Measurements from ENCODE around the gene HSPA9. TPM values are rescaled to one million over a fixed set of nuclear protein-coding genes. Genes with fewer than 3 reads are reported as not detected.

HSPA9 gene
- total and polyA plus RNA-seq, 2 experiments from 2014 or later = 225 to 380 TPM

DNA sequence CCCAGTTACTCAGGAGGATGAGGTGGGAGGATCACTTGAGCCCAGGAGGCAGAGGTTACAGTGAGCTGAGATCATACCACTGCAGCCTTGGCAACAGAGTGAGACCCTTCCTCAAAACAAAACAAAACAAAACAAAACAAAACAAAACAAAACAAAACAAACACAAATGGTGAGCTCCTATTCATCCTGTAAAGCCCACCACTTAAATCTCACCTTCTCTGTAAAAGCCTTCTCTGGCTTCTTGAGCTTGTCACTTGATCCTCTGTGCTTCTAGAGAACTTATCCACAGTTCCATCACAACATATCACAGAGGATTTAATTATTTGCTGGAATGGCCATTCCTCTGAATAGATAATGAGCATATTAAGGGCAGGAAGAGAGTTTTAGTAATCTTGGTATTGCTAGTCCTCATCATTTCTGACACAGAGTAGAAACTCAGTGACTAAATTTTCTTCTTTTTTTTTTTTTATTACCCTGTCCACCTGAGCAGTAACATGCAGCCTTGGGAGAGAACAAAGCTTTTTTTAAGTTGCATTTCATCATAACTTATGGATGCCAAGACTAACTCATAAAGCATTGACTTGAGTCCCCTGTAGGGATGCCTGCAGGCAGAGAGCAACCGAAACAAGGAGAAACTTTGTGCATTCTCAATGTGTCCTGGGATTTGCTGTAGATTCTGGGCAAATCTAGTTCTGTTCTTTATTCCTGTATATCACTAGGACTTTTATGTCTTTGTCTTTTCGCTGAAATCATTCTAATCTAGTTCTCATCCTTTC lies 13.0 kb upstream of the HSPA9 start:
- Histone ChIP-seq H3K9ac (no peak overlapping the region), H3K27ac (no peak overlapping the region), H3K4me3 (no peak overlapping the region), H3F3A (ENCODE audit: insufficient read depth) (no peaks in the 10 kb centered on the region), H2AFZ (no peak overlapping the region), H3K27me3 (replicated peaks; ENCODE audit: insufficient read depth) (no peaks in the 10 kb centered on the region), H3K4me1 (ENCODE audit: insufficient read depth) (no peaks in the 10 kb centered on the region), H3K79me2 (ENCODE audit: insufficient read depth) (no peaks in the 10 kb centered on the region), H3K36me3 (ENCODE audit: low read depth) (no peaks in the 10 kb centered on the region), H4K20me1 (ENCODE audit: insufficient read depth) (no peaks in the 10 kb centered on the region), H3K4me2 (ENCODE audit: unreplicated experiment) (no peak overlapping the region), H3K9me2 (ENCODE audit: insufficient read depth) (no peaks in the 10 kb centered on the region), H3K9me3 (ENCODE audit: low read depth) (no peaks in the 10 kb centered on the region)
- DNase-seq = no peak
- in situ Hi-C loops (cut with MboI) = no loop called here
- 81 to 86% methylated on average over 2 of the region's 2 CpGs for WGBS, 2 experiments (ENCODE audit: low coverage in 1 of 2, low lambda C conversion rate in 2 of 2, missing lambda C conversion rate in 2 of 2)
- TF ChIP-seq EZH2 (IDR thresholded peaks at IDR 0.05; ENCODE audit: insufficient read depth, poor library complexity, severe bottlenecking) (no peak), EZH2phosphoT487 (IDR thresholded peaks at IDR 0.05; ENCODE audit: insufficient read depth, low read depth) (no peak)

DNA sequence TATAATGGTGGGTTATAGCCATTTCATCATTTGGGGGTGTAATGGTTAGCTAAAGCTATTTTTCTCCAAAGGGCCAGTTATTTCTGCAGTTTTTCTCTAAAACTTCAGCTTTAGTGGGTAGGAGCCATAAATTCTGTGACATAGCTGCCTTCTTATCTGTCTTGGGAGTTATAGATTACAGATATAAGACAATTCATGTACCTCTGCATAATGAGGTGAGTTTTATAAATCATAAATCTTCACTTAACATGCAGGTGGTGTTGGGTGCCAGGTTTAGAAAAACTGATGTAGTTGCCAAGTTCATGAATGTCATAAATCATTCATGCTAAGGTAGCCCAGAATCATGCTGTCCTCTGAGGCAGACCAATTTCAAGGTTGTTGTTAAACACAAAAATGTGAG lies 10.0 kb upstream of the HSPA9 start:
- no peak overlapping the region for H3K9ac ChIP-seq
- no peaks in the 10 kb centered on the region for H3K27me3 ChIP-seq (replicated peaks; ENCODE audit: insufficient read depth)
- TF ChIP-seq EZH2 (IDR thresholded peaks at IDR 0.05; ENCODE audit: insufficient read depth, poor library complexity, severe bottlenecking) (no peak), EZH2phosphoT487 (IDR thresholded peaks at IDR 0.05; ENCODE audit: insufficient read depth, low read depth) (no peak)
- no peak overlapping the region for H3K27ac ChIP-seq
- no peak for DNase-seq
- no peak overlapping the region for H3K4me3 ChIP-seq
- H4K20me1 ChIP-seq (ENCODE audit: insufficient read depth) = no peaks in the 10 kb centered on the region
- no peak overlapping the region for H3K4me2 ChIP-seq (ENCODE audit: unreplicated experiment)
- no peaks in the 10 kb centered on the region for H3K36me3 ChIP-seq (ENCODE audit: low read depth)
- no peaks in the 10 kb centered on the region for H3K9me2 ChIP-seq (ENCODE audit: insufficient read depth)
- H3K4me1 ChIP-seq (ENCODE audit: insufficient read depth) = no peaks in the 10 kb centered on the region
- H3K79me2 ChIP-seq (ENCODE audit: insufficient read depth) = no peaks in the 10 kb centered on the region
- in situ Hi-C loops (cut with MboI) = no loop called here
- H2AFZ ChIP-seq = no peak overlapping the region
- H3K9me3 ChIP-seq (ENCODE audit: low read depth) = no peaks in the 10 kb centered on the region
- H3F3A ChIP-seq (ENCODE audit: insufficient read depth) = no peaks in the 10 kb centered on the region

DNA sequence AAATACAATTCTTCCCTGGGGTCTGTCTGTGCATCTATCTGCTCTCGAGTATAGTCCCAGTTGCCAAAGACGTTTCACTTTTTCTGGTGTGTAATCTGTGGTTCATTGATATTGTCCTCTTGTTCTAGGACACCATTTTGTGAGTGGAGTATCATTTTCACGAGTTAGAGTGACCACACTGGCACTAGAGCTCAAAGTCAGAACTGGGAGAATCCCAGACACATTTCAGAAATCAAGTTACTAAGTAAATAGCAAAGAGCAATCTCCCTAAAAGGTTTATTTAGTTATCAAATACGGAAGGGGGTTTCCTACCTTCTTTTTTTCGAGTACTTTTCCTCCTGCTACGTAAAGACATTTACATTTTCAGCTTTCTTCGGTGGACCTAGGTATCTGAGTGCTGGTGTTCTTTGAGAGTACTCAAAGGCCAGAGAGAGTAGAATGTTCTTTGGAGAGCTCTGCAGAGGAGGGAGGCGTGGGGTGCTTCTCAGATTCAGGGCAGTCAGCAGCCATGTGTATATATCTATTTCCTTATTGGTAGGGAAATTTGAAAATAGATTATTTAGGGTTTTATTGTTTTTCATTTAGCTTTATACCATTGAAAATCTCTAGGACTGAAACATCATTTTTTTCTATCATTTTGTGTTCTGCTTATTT lies 8.9 kb upstream of the HSPA9 start:
- Histone ChIP-seq H3K4me3 (no peak overlapping the region), H4K20me1 (ENCODE audit: insufficient read depth) (no peaks in the 10 kb centered on the region), H3K4me2 (ENCODE audit: unreplicated experiment) (no peak overlapping the region), H2AFZ (no peak overlapping the region), H3K9me2 (ENCODE audit: insufficient read depth) (no peaks in the 10 kb centered on the region), H3K79me2 (ENCODE audit: insufficient read depth) (no peaks in the 10 kb centered on the region), H3K4me1 (ENCODE audit: insufficient read depth) (no peaks in the 10 kb centered on the region), H3K9me3 (ENCODE audit: low read depth) (no peaks in the 10 kb centered on the region), H3F3A (ENCODE audit: insufficient read depth) (no peaks in the 10 kb centered on the region), H3K27ac (no peak overlapping the region), H3K36me3 (ENCODE audit: low read depth) (no peaks in the 10 kb centered on the region), H3K27me3 (replicated peaks; ENCODE audit: insufficient read depth) (no peaks in the 10 kb centered on the region), H3K9ac (no peak overlapping the region)
- WGBS, 2 experiments (ENCODE audit: low coverage in 1 of 2, low lambda C conversion rate in 2 of 2, missing lambda C conversion rate in 2 of 2) = 60% methylated on average over 8 of the region's 8 CpGs
- no peak for TF ChIP-seq EZH2phosphoT487 (IDR thresholded peaks at IDR 0.05; ENCODE audit: insufficient read depth, low read depth)
- DNase-seq = no peak
- in situ Hi-C loops (cut with MboI) = no loop called here

DNA sequence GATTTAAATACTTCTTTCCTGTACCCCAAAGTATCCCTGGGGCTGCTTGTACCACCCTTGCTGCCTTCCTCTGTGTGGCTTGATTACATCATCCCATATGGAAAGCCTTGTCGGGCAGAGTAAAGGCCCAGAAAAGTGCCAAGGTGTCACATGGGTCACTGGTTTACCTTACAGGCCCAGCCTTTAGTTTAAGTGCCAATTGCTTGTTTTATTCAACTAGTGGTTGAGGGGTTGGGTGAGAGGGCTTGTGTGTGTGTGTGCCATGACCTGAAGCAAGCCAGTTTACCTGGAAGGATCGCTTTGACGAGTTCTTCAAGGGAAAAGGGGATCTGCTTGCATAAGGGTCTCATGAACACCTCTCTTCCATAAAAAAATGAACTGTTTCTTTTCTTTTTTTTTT lies 7.8 kb upstream of the HSPA9 start:
- no peaks in the 10 kb centered on the region for H3K36me3 ChIP-seq (ENCODE audit: low read depth)
- in situ Hi-C loops (cut with MboI) = no loop called here

More for the DNA sequence above, 7.8 kb upstream of the HSPA9 start:
- Histone ChIP-seq H3K27ac (no peak overlapping the region), H3K4me2 (ENCODE audit: unreplicated experiment) (no peak overlapping the region), H3F3A (ENCODE audit: insufficient read depth) (no peaks in the 10 kb centered on the region), H3K4me1 (ENCODE audit: insufficient read depth) (no peaks in the 10 kb centered on the region), H4K20me1 (ENCODE audit: insufficient read depth) (no peaks in the 10 kb centered on the region), H2AFZ (no peak overlapping the region), H3K9me3 (ENCODE audit: low read depth) (no peaks in the 10 kb centered on the region), H3K4me3 (no peak overlapping the region), H3K27me3 (replicated peaks; ENCODE audit: insufficient read depth) (no peaks in the 10 kb centered on the region), H3K79me2 (ENCODE audit: insufficient read depth) (no peaks in the 10 kb centered on the region), H3K9ac (no peak overlapping the region), H3K9me2 (ENCODE audit: insufficient read depth) (no peaks in the 10 kb centered on the region)
- TF ChIP-seq EZH2phosphoT487 (IDR thresholded peaks at IDR 0.05; ENCODE audit: insufficient read depth, low read depth) = no peak
- no peak for TF ChIP-seq EZH2 (IDR thresholded peaks at IDR 0.05; ENCODE audit: insufficient read depth, poor library complexity, severe bottlenecking)
- no peak for DNase-seq
- WGBS, 2 experiments (ENCODE audit: low coverage in 1 of 2, low lambda C conversion rate in 2 of 2, missing lambda C conversion rate in 2 of 2) = 80 to 90% methylated on average over 3 of the region's 3 CpGs

All from GM23248 (cell line).